Measurements from ENCODE around the gene H2AZ1.

- TF ChIP-seq CTCF (IDR thresholded peaks at IDR 0.05), result no peak
- no peak for TF ChIP-seq ZFX (IDR thresholded peaks at IDR 0.05; ENCODE audit: borderline replicate concordance)
These were observed 15.2 kb downstream of the H2AZ1 start for GRCh38 chr4:99934891-99935290.

Measured in 22Rv1 (cell line).